NCI-H774 (cell line): ENCODE data around the gene KIAA1210.
"Not testable (repeated sequence)": the region's sequence is repeated elsewhere in the genome, so short reads cannot be mapped to it uniquely, and the experiment has no call there.

Experiments used
- DNase-seq: peaks from one replicate; lab custom pipeline; 2025; lab: John Stamatoyannopoulos, UW

Gene KIAA1210

DNA sequence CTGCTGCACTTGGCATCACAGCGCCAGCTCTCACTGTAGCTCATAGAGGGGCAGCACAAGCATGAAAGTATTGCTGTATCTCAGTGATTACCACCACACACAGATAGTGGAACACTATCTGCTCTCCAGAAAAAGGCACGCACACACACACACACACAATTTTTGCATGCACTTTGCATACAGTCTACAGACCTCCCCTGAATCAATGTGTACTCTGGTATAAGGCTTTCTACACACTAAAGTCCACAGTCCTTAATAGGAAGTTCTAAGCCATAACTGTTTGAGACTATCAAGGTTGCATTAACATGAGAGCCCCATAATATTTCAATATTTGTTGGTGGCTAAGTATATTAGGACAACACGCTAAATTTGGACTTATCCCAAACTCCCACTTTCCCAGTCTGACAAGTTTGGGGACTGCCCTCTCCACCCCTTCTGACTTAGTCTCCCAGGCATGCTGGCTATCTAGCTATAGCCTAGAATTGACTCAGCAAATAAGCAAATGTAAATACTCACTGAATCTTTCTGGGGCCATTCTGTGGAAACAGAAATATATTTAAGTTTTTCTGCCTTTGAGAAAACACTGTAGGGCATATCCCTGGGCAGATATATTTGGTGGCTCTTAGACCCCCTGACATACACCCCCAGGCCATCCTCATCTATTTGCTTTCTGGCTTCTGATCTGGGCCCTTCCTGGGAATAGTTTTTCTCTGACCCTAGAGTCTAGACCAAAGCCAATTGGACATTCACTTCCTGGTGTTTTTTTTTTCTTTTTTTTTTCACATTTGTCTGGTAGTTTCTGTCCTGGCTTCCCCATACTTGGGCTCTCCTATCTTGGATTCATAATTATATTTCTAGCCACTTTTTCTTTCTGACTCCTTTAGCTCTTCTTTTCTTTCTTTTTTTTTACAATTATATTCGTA is 91.2 kb downstream of the KIAA1210 start:
- no peak for DNase-seq

DNA sequence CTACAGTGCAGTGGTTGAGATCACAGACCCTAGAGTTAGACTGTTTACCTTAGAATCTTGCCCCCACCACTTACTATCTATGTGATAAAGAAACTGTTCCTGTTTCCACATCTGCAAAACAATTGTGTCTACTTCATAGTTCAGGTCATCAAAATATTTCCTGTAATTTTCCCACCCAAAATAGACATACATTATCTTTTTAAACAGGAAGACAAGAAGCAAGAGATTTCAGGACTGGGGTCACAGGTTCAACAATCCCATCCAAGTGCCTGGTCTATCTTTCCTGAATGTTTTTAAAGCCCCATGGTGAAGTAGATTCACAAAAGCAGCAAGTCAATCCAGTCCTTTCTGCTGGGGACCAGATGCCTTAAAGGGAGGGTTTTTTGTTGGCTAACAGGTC is 96.6 kb downstream of the KIAA1210 start:
- no peak for DNase-seq

DNA sequence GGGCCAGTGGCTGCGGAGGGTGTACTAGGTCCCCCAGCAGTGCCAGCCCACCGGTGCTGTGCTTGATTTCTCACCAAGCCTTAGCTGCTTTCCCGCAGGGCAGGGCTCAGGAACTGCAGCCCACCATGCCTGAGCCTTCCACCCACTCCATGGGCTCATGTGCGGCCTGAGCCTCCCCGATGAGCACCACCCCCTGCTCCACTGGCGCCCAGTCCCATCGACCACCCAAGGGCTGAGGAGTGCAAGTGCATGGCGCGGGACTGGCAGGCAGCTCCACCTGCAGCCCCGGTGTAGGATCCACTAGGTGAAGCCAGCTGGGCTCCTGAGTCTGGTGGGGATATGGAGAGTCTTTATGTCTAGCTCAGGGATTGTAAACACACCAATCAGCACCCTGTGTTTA is 98.0 kb downstream of the KIAA1210 start:
- DNase-seq: not testable (repeated sequence)

DNA sequence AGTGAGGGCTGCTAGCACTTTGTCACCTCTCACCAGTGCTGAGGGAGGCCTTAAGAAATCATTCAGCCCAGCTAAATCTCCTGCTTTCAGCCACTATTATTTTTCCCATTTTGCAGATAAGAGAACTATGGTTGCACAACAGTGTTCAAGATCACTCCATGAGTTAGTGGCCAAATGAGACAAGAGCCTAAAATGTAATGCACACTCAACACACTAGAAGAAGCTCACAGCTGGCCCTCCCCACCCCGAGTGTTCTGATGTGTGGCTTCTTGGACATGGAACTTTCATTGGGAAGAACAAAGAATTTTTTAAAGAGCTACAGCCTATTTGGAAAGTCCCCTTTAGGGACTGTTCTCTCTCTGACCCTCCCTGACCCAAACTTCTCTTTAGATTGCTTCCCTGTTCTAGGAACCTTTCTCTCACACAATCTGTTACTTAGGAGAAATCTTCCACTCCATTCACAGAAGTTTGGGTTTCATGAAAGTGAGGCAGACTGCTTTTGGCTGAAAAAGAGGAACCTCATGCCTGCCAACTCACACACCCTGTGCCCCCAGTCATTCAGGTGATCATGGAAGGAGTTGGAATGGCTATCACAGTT is 98.8 kb downstream of the KIAA1210 start:
- no peak for DNase-seq
